GM12873 (cell line): ENCODE results near the gene LDLRAD3.

Experiments
- CTCF ChIP-seq: IDR thresholded peaks from 2 replicates; pipeline ENCODE4 v1.5.1; 2012; ENCODE audit warnings: low read depth, mild to moderate bottlenecking, moderate library complexity, low read length, control low read depth; ENCODE audit not compliant: insufficient read depth; ENCODE audit errors: missing control alignments

The LDLRAD3 gene

GRCh38 chr11:35935390-35935789 is 8.5 kb upstream of the LDLRAD3 start:
- TF ChIP-seq CTCF = no peak

GRCh38 chr11:35937111-35937510 is 6.8 kb upstream of the LDLRAD3 start:
- TF ChIP-seq CTCF = no peak

- TF ChIP-seq CTCF = no peak
These were observed 6.2 kb upstream of the LDLRAD3 start for GRCh38 chr11:35937700-35938099.

- TF ChIP-seq CTCF = no peak
These were observed 5.6 kb upstream of the LDLRAD3 start for GRCh38 chr11:35938231-35938630.

GRCh38 chr11:35943309-35943708 is 553 bp upstream of the LDLRAD3 start:
- TF ChIP-seq CTCF = no peak

- no peak for TF ChIP-seq CTCF
These were observed 758 bp downstream of the LDLRAD3 start for GRCh38 chr11:35944503-35945136.

- TF ChIP-seq CTCF = no peak
These were observed 1.3 kb downstream of the LDLRAD3 start for GRCh38 chr11:35945137-35945518.
